ENCODE results near the gene PPIB.

GRCh38 chr15:64148581-64148980 lies 14.2 kb downstream of the PPIB start:
- TF ChIP-seq POLR2A (IDR thresholded peaks at IDR 0.05) (no peak), POLR2AphosphoS5 (IDR thresholded peaks at IDR 0.05) (no peak)
